Esophagus muscularis mucosa (tissue), 4 donors: ENCODE data around the gene SERTAD1. TPM values are rescaled to one million over a fixed set of nuclear protein-coding genes. Genes with fewer than 3 reads are reported as not detected.

Experiments
- DNase-seq: peaks from one replicate; pipeline ENCODE4 v3.0.0-alpha.2; 2017; ENCODE audit errors: extremely low spot score
- H3K27ac ChIP-seq, 4 donors: fragments of 200-600 bp; sonication (generic); replicated peaks in 1 of 4; 1 replicate in 3 of 4; 2 replicates in 1 of 4; pipeline ENCODE4 v1.5.1; 2016 to 2019; ENCODE audit warnings: mild to moderate bottlenecking in 1 of 4
- H3K27me3 ChIP-seq, 4 donors: fragments of 200-600 bp; sonication (generic); one replicate each; pipeline versions ENCODE4 v1.5.1 to v1.6.0; 2016 to 2019
- H3K36me3 ChIP-seq, 4 donors: fragments of 200-600 bp; sonication (generic); one replicate each; pipeline ENCODE4 v1.5.1; 2016 to 2019
- H3K4me1 ChIP-seq, 4 donors: fragments of 200-600 bp; sonication (generic); one replicate each; pipeline ENCODE4 v1.5.1; 2016 to 2019
- H3K4me3 ChIP-seq, 4 donors: fragments of 200-600 bp; sonication (generic); 1 replicate in 2 of 4; 2 replicates in 2 of 4; pipeline ENCODE4 v1.5.1; 2016 to 2019; ENCODE audit warnings: mild to moderate bottlenecking in 4 of 4, moderate library complexity in 1 of 4
- H3K9me3 ChIP-seq, 4 donors: fragments of 200-600 bp; sonication (generic); 1 replicate in 3 of 4; 2 replicates in 1 of 4; pipeline ENCODE4 v1.5.1; 2016 to 2019
- CTCF ChIP-seq, 3 experiments: fragments of 200-600 bp in 2 of 3; fragments of 450-650 bp in 1 of 3; sonication (generic) in 2 of 3; IDR thresholded peaks; one replicate each; pipeline ENCODE4 v1.5.1; 2017 to 2019; ENCODE audit warnings: antibody characterized with exemption in 3 of 3, mild to moderate bottlenecking in 2 of 3, moderate library complexity in 1 of 3
- EP300 ChIP-seq: sonication (generic); formaldehyde crosslinking; IDR thresholded peaks from one replicate; pipeline ENCODE4 v1.6.1; 2017; ENCODE audit warnings: antibody characterized with exemption
- POLR2A ChIP-seq: fragments of 450-650 bp; IDR thresholded peaks from one replicate; pipeline ENCODE4 v1.6.1; 2017; ENCODE audit warnings: antibody characterized with exemption, moderate library complexity, mild to moderate bottlenecking, low read depth
- POLR2AphosphoS5 ChIP-seq, 2 donors: sonication (generic); formaldehyde crosslinking; IDR thresholded peaks; one replicate each; pipeline ENCODE4 v1.6.1; 2017; ENCODE audit warnings: antibody characterized with exemption in 2 of 2
- WGBS: methylation state at CpG from one replicate; pipeline ENCODE4 v1.1.5; 2018; 5-methylcytosine and 5-hydroxymethylcytosine counted together
- intact Hi-C: fragments of 100-400 bp; cut with DNase I; formaldehyde crosslinking; loops from one replicate; pipeline ENCODE4 v1.15.1; 2023
- total RNA-seq, 4 donors: library from RNA; depleted of rRNA; stranded (reverse); fragments of >200 nt; gene quantifications; one replicate each; pipeline versions ENCODE4 v1.1.0 to v1.2.1, GENCODE V29; 2016

The SERTAD1 gene
- total RNA-seq, 4 donors from 2014 or later: 13.7 to 73.1 (median 22.5) TPM

- TF ChIP-seq CTCF (IDR thresholded peaks at IDR 0.05): no peak
- no peak for TF ChIP-seq POLR2AphosphoS5 (IDR thresholded peaks at IDR 0.05)
- TF ChIP-seq POLR2A: no peak
- TF ChIP-seq EP300: no peak
- no peaks in the 10 kb centered on the region for H3K27me3 ChIP-seq
- H3K9me3 ChIP-seq: no peaks in the 10 kb centered on the region
- H3K4me1 ChIP-seq: no peaks in the 10 kb centered on the region
- H3K36me3 ChIP-seq: peaks cover 16 to 72% (median 44%) of the 10 kb centered on the region in 4 donors
- intact Hi-C loops: no loop called here
- 96% methylated on average over 4 of the region's 4 CpGs for WGBS
- no peak overlapping the region for H3K27ac ChIP-seq
- no peak for DNase-seq
- no peak overlapping the region for H3K4me3 ChIP-seq
Observed at GRCh38 chr19:40450664-40451063, 24.9 kb upstream of the SERTAD1 start.

DNA sequence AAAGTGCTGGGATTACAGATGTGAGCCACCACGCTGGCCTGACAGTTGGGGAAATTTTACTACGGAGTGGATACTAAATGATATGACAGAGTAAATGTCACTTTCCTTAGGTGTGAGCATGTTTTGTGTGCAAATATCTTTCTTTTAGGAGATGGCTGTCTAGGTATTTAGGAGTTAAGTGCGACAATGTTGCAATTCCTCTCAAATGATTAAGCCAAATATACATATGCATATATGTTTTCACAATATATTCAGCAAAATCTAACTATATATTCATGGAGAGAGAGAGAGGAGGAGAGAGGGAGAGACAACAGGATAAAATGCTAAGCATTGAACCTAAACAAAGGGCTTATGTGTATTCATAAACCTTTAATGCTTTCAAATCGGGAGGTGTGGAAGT, 23.7 kb upstream of the SERTAD1 start:
- Histone ChIP-seq H3K9me3 (no peaks in the 10 kb centered on the region), H3K36me3 (peaks cover 9 to 61% (median 38%) of the 10 kb centered on the region in 4 donors), H3K27ac (no peak overlapping the region), H3K4me3 (no peak overlapping the region), H3K4me1 (peaks cover 4 to 8% (median 7%) of the 10 kb centered on the region in 4 donors), H3K27me3 (no peaks in the 10 kb centered on the region)
- TF ChIP-seq POLR2AphosphoS5 (IDR thresholded peaks at IDR 0.05) (no peak), EP300 (no peak), POLR2A (no peak), CTCF (IDR thresholded peaks at IDR 0.05) (no peak)
- no peak for DNase-seq
- 95% methylated on average over 4 of the region's 4 CpGs for WGBS
- intact Hi-C loops: no loop called here

GRCh38 chr19:40446263-40446784, 20.5 kb upstream of the SERTAD1 start:
- H3K4me3 ChIP-seq: no peak overlapping the region
- TF ChIP-seq EP300 (no peak), CTCF (IDR thresholded peaks at IDR 0.05) (no peak), POLR2A (no peak), POLR2AphosphoS5 (IDR thresholded peaks at IDR 0.05) (no peak)
- no peak for DNase-seq
- H3K27ac ChIP-seq: peak overlapping the region in 1 of 4 donors; percentile 11
- H3K9me3 ChIP-seq: no peaks in the 10 kb centered on the region
- H3K36me3 ChIP-seq: peaks cover 16 to 58% (median 44%) of the 10 kb centered on the region in 4 donors
- WGBS: 80% methylated on average over 8 of the region's 8 CpGs
- peaks cover 19 to 23% (median 22%) of the 10 kb centered on the region in 4 donors for H3K4me1 ChIP-seq
- intact Hi-C loops: no loop called here
- H3K27me3 ChIP-seq: no peaks in the 10 kb centered on the region

DNA sequence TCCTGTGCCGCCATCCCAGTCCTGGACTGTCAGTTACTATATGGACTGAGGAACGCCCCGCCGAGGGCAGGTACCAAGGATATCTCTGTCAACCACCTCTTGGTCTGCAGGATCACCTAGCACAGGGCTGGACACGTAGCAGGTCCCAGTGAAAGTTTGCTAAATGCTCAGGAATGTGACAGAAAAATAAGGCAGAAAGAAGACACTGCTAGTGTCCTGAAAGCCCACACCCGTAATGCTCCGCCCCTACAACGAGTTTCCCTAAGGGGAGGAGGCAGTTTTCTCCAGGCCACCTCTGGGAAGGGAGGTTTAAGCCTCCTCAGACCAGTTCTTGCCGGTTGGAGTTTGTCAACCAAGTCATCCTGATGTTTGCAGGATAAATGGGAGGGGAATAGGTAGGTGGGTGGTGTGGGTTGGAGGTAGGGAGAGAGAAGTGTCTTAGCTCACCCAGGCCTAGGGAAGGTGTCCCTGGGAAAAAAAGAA, 20.0 kb upstream of the SERTAD1 start:
- peak overlapping the region; percentile 11 to 99 (median 94) for H3K27ac ChIP-seq
- H3K9me3 ChIP-seq: no peaks in the 10 kb centered on the region
- no peak for DNase-seq
- TF ChIP-seq CTCF (IDR thresholded peaks at IDR 0.05): no peak
- intact Hi-C loops: no loop called here
- H3K4me3 ChIP-seq: no peak overlapping the region
- H3K4me1 ChIP-seq: peaks cover 24 to 28% (median 27%) of the 10 kb centered on the region in 4 donors
- H3K27me3 ChIP-seq: no peaks in the 10 kb centered on the region
- 69% methylated on average over 9 of the region's 9 CpGs for WGBS
- H3K36me3 ChIP-seq: peaks cover 17 to 58% (median 44%) of the 10 kb centered on the region in 4 donors
